HG03095 (cell line): ENCODE measurements around the gene R3HDM2.

Experiments
- ATAC-seq: cut with Tn5 transposase; IDR thresholded peaks from one replicate; pipeline ENCODE4 v1.9.1; 2021; ENCODE audit warnings: moderate library complexity; ENCODE audit not compliant: unreplicated experiment

The R3HDM2 gene

GRCh38 chr12:57207731-57208630 is 222.9 kb downstream of the R3HDM2 start:
- ATAC-seq: no peak

- ATAC-seq: no peak
These were observed 224.9 kb downstream of the R3HDM2 start for GRCh38 chr12:57205931-57206330.

- no peak for ATAC-seq
These were observed 225.7 kb downstream of the R3HDM2 start for GRCh38 chr12:57205186-57205585.

- no peak for ATAC-seq
These were observed 226.4 kb downstream of the R3HDM2 start for GRCh38 chr12:57204454-57204853.

- no peak for ATAC-seq
These were observed 227.1 kb downstream of the R3HDM2 start for GRCh38 chr12:57203791-57204190.
